Hepatocyte (in vitro differentiated cells): ENCODE results near the gene SRGAP2B. TPM values are rescaled to one million over a fixed set of nuclear protein-coding genes. Genes with fewer than 3 reads are reported as not detected.
"Not testable (repeated sequence)": the region's sequence is repeated elsewhere in the genome, so short reads cannot be mapped to it uniquely, and the experiment has no call there.

Source experiments
- DNase-seq: peaks from one replicate; pipeline ENCODE4 v3.0.0-alpha.2; 2016; ENCODE audit warnings: low spot score
- H2AFZ ChIP-seq: fragments of 200-600 bp; sonication (generic); 2 replicates; pipeline ENCODE4 v1.6.0; 2016; ENCODE audit warnings: antibody characterized with exemption, mild to moderate bottlenecking
- H3K27ac ChIP-seq: fragments of 200-600 bp; sonication (generic); 2 replicates; pipeline ENCODE4 v1.5.1; 2016; ENCODE audit warnings: mild to moderate bottlenecking
- H3K27me3 ChIP-seq: fragments of 200-600 bp; sonication (generic); 2 replicates; pipeline ENCODE4 v1.6.1; 2016
- H3K36me3 ChIP-seq: fragments of 200-600 bp; sonication (generic); replicated peaks from 2 replicates; pipeline ENCODE4 v1.5.1; 2016; ENCODE audit warnings: low read depth; ENCODE audit not compliant: insufficient read depth
- H3K4me1 ChIP-seq: fragments of 200-600 bp; sonication (generic); 2 replicates; pipeline ENCODE4 v1.5.1; 2016; ENCODE audit warnings: mild to moderate bottlenecking, moderate library complexity; ENCODE audit not compliant: insufficient read depth
- H3K4me2 ChIP-seq: fragments of 200-600 bp; sonication (generic); 2 replicates; pipeline ENCODE4 v1.6.0; 2016
- H3K4me3 ChIP-seq: fragments of 200-600 bp; sonication (generic); 2 replicates; pipeline ENCODE4 v1.5.1; 2016; ENCODE audit warnings: mild to moderate bottlenecking
- H3K79me2 ChIP-seq: fragments of 200-600 bp; sonication (generic); 2 replicates; pipeline ENCODE4 v1.6.0; 2017; ENCODE audit warnings: mild to moderate bottlenecking
- H3K9me2 ChIP-seq: fragments of 200-600 bp; sonication (generic); replicated peaks from 2 replicates; pipeline ENCODE4 v1.6.0; 2017; ENCODE audit warnings: mild to moderate bottlenecking; ENCODE audit not compliant: insufficient read depth
- H3K9me3 ChIP-seq: fragments of 200-600 bp; sonication (generic); 2 replicates; pipeline ENCODE4 v1.5.1; 2016; ENCODE audit warnings: low read depth, mild to moderate bottlenecking
- H4K20me1 ChIP-seq: fragments of 200-600 bp; sonication (generic); 2 replicates; pipeline ENCODE4 v1.6.0; 2016; ENCODE audit warnings: mild to moderate bottlenecking; ENCODE audit not compliant: insufficient read depth, poor library complexity, severe bottlenecking
- WGBS: methylation state at CpG from one replicate; pipeline ENCODE4 v1.1.6; 2016; ENCODE audit warnings: low lambda C conversion rate; ENCODE audit errors: missing lambda C conversion rate; 5-methylcytosine and 5-hydroxymethylcytosine counted together
- polyA plus RNA-seq: library from polyadenylated mRNA; unstranded; fragments of >200 nt; fragmentation: Nextera tagmentation; extraction: Ambion mirVana; gene quantifications from 2 replicates; pipeline ENCODE4 v1.2.1, GENCODE V29; 2016
- total RNA-seq: library from RNA; depleted of rRNA; stranded (reverse); fragments of >200 nt; gene quantifications from 2 replicates; pipeline ENCODE4 v1.2.3, GENCODE V29; 2014

The SRGAP2B gene
- total RNA-seq: 7.1 and 20.7 TPM in 2 replicates
- polyA plus RNA-seq: 5.9 and 9.0 TPM in 2 replicates

DNA sequence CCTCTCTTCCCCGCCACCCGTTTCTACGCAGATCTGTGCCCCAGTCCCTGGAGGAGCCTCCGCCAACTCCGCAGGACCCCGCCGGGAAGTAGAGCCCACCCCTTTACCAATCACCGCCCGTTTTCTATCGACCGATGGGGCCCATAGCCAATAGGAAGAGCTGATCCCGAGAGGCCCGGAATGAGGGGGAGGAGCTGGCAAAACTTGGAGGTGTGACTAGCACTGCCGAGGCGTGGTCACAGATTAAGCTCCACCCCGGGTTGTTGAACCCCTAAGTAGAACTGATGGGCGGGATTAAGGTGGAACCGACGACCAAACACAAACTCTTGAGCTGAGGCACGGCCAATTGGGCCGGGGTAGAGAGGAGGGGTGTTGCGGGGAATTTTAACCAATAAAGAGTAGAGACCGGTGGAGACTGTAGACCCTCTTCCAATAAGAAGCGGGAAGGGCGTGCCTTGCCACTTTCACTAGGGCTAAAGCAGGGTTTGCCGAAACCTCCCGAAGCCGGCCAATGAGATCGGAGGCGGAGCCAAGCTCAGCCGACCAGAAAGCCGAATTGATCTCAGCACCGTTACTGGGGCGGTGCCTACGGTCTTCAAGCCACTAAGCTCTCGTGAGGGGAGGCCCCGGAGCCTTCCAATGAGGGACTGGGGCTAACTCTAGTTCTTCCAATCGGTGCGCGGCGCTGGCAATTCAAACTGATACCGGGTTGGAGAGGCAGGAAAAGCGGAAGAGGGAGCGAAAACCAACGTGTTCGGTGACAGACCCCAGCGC, at the start of gene SRGAP2B, which contains the start of gene FAM72D:
TSS of gene SRGAP2B (minus strand) at position 45 of the 774 bp plus-strand sequence. CDS start 2,427 bp downstream, outside the sequence.
TSS of gene FAM72D (plus strand) at position 691 of the 774 bp plus-strand sequence. CDS start 874 bp downstream, outside the sequence.
- H4K20me1 ChIP-seq, H3K79me2 ChIP-seq, H3K36me3 ChIP-seq, DNase-seq, H3K9me3 ChIP-seq, H3K4me3 ChIP-seq, H3K9me2 ChIP-seq, H3K4me2 ChIP-seq, H3K27ac ChIP-seq, H3K4me1 ChIP-seq, H2AFZ ChIP-seq, H3K27me3 ChIP-seq: not testable (repeated sequence)
- WGBS: no CpG with 5 or more reads among the region's 47 CpGs

DNA sequence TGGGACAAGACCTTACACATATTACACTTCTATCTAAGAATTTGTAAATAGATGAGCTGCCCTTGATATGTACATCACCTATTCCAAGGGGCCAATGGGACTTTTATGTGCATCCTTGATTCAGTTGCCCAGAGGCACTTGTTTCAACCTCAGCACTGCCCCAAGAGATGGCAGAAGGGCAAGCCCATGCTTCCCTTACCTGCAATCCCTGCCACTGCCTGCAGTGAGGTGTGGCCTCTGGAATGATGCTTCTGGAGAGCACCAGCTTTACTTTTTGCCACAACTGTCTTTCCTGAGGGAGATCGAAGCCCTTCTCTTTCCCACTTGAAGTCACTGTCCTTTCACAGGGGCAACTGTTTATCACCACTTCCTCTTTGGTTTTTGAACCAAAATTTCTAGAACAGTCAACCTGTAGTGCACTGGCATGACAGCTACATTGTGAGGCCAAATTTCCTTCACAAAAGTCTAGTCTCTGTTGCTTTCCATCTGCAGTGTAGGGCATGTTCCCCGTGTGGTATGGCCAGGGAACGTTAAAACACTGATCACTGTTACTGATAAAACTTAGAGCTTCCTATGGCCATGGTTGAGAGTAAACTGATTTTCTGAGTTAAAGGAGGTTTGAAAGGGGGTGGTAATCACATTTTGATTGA, 49.3 kb upstream of the SRGAP2B start:
- H3K27ac ChIP-seq, H3K79me2 ChIP-seq, H4K20me1 ChIP-seq, H3K9me3 ChIP-seq, H2AFZ ChIP-seq, H3K36me3 ChIP-seq, H3K4me3 ChIP-seq, H3K9me2 ChIP-seq, H3K4me1 ChIP-seq, H3K4me2 ChIP-seq, H3K27me3 ChIP-seq, DNase-seq: not testable (repeated sequence)
- 51% methylated on average over 2 of the region's 3 CpGs for whole genome bisulfite sequencing

DNA sequence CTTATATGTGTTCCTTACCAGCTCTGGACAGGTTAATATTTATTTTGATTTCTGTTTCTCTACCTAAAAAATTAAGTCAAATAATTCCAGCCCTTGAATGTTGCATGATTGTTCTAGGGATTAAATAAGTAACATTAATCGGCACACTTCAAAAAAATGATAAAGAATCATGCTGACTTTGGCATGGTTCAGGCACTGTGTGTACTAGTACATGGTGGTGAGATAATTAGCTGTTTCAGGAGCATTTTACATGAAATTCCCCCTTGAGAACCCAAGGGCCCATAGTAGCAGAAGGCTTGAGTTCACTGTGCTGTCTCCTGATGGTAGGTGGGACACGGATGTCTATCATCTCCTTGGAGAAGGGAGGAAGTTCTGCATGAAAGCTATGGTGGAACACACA, 45.4 kb upstream of the SRGAP2B start:
- H2AFZ ChIP-seq, H3K36me3 ChIP-seq, DNase-seq, H3K9me3 ChIP-seq, H3K79me2 ChIP-seq, H3K4me1 ChIP-seq, H3K4me3 ChIP-seq, H3K9me2 ChIP-seq, H4K20me1 ChIP-seq, H3K27me3 ChIP-seq, H3K27ac ChIP-seq, H3K4me2 ChIP-seq: not testable (repeated sequence)
- WGBS: 100% methylated on average over 1 of the region's 2 CpGs

DNA sequence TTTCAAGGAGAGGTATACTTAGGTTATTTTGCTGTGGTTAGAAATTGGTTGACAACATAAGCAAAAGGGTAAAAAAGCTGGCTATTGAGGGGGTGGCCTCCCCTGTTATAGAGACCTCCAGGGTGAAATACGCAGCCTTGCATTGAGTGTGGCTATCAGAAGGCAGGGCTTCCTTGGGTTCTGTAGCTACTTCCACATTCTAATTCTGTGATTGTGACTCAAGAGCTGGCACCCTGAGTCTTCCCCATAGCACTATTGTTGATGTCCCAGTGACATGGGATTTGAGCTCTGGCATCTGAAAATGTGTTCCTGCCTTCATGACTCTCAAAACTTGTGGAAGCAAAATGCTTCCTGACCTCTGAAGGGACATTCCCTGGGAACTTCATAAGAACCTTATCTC, 39.3 kb upstream of the SRGAP2B start:
- H3K79me2 ChIP-seq, H3K4me1 ChIP-seq, H4K20me1 ChIP-seq, DNase-seq, H3K36me3 ChIP-seq, H3K9me2 ChIP-seq, H3K27me3 ChIP-seq, H3K4me2 ChIP-seq, H3K27ac ChIP-seq, H3K9me3 ChIP-seq, H2AFZ ChIP-seq, H3K4me3 ChIP-seq: not testable (repeated sequence)
- no CpG with 5 or more reads among the region's 1 CpG for WGBS

DNA sequence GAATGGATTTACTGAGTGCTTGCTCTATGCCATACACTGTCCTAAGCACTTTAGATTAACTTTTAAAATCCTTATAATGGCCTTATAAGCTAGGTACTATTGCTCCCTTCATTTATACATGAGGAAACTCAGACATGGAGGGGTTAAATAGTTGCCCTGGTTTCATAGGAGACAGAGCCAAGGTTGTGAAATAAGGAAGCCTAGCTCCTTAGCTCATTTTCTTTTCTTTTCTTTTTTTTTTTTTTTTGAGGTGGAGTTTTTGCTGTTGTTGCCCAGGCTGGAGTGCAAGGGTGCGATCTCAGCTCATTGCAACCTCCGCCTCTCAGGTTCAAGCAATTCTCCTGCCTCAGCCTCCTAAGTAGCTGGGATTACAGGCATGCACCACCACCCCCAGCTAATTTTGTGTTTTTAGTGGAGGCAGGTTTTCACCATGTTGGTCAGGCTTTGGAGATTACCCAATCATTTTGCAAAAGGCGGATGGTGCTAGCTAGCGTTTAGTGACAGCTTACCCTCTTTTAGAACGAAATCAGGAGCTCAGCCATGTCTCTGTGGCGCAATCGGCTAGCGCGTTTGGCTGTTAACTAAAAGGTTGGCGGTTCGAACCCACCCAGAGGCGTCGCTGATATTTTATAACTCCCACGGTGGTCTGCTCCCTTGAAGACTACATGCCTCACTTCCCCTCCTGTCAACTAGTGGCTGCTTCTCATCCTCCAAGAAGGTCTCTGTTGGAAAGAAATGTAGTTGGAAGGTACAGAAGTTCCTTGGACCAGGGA, 33.8 kb upstream of the SRGAP2B start:
- not testable (repeated sequence) for H3K79me2 ChIP-seq, H3K9me2 ChIP-seq, H3K9me3 ChIP-seq, H3K4me2 ChIP-seq, H3K27ac ChIP-seq, H3K4me1 ChIP-seq, H3K27me3 ChIP-seq, DNase-seq, H4K20me1 ChIP-seq, H3K4me3 ChIP-seq, H3K36me3 ChIP-seq, H2AFZ ChIP-seq
- WGBS: 57% methylated on average over 12 of the region's 14 CpGs

DNA sequence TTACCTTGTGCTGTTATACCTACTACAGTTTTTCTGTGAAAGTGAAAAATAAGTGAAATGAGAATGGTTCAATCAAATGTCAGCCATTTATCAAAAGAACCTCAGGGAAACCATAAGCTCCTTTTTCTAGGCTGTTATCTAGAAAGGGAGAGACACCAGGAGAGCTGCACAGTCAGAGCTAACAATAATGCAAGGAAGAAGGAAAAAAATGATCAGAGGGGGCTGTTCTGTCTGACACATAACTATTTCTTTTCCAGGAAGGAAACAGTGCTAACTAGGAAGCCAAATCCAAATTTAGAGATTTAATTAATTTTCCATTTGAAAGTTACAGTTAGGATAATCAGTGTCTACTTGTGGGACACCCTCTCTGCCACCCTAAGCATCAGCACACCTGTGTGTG, 32.0 kb upstream of the SRGAP2B start:
- not testable (repeated sequence) for H3K9me2 ChIP-seq, H3K36me3 ChIP-seq, H3K79me2 ChIP-seq, H2AFZ ChIP-seq, H3K27me3 ChIP-seq, H3K27ac ChIP-seq, H4K20me1 ChIP-seq, H3K4me2 ChIP-seq, H3K4me1 ChIP-seq, DNase-seq, H3K9me3 ChIP-seq, H3K4me3 ChIP-seq

DNA sequence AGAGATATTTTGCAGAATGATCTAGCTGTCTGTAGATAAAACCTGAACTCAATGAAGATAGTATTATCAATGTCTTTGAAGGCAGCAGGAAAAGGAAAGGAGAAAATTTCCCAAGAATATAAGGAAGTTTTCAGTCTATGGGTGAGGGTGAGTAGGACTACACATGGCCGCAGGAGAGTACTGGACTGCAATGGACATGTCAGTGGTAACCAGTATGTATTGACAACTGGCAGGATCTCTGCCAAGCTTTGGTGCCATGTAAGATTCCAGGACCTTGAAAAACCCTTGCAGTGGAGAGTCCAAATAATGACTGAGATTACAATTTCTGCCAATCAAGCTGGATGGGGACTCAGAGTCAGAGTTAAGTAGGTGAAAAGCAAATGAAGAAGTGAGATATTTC, 30.0 kb upstream of the SRGAP2B start:
- H3K4me3 ChIP-seq, H3K27me3 ChIP-seq, H3K27ac ChIP-seq, DNase-seq, H3K4me1 ChIP-seq, H4K20me1 ChIP-seq, H3K9me3 ChIP-seq, H3K4me2 ChIP-seq, H3K79me2 ChIP-seq, H3K36me3 ChIP-seq, H2AFZ ChIP-seq, H3K9me2 ChIP-seq: not testable (repeated sequence)
- no CpG with 5 or more reads among the region's 1 CpG for WGBS

DNA sequence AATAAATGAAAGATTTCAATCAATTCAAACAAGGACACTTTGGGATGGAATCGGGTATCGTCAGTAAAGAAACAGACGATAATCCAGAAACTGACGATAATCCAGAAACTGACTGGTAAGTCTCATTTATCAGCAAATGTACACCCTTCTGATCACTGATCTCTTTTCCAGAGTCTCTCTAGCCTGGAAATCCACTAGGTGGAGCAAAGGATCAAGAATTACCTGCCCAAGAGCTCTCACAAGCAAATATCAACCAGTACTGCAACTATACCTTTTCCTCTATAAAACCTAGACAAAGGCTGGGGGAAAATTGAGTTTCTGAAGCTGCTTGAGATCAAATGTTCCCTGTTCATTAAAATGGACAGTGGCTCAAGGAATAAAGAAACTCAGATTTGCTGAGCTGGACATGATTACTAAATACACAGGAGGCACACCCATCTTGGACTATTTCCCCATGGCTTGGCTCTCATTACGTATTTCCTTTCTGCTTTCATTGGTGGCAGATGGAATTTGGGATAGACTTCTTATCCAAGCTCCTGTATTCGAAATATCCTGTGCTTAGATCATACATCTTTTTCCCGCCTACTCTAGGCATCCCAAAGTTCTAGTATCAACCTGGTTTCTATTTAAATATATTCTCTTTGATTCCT, 29.0 kb upstream of the SRGAP2B start:
- H3K4me3 ChIP-seq, H3K9me3 ChIP-seq, H4K20me1 ChIP-seq, H3K9me2 ChIP-seq, H2AFZ ChIP-seq, H3K4me1 ChIP-seq, H3K36me3 ChIP-seq, H3K79me2 ChIP-seq, H3K27me3 ChIP-seq, H3K27ac ChIP-seq, H3K4me2 ChIP-seq, DNase-seq: not testable (repeated sequence)
- no CpG with 5 or more reads among the region's 7 CpGs for WGBS
